CD4-positive, alpha-beta T cell (primary cell): ENCODE data around the gene IGF2R. TPM values are rescaled to one million over a fixed set of nuclear protein-coding genes. Genes with fewer than 3 reads are reported as not detected.

Source experiments
- ATAC-seq: fragments of 200-7000 bp; cut with Tn5 transposase; one replicate; pipeline ENCODE4 v1.10.0; 2022; ENCODE audit warnings: mild to moderate bottlenecking; ENCODE audit not compliant: poor library complexity
- CTCF ChIA-PET: fragments of 350-600 bp; sonication (Branson Sonifier 250); formaldehyde crosslinking; loops from one replicate; lab custom pipeline; 2021; ENCODE audit warnings: antibody characterized with exemption, inconsistent platforms; lab: Charles Lee
- POLR2A ChIA-PET: fragments of 350-600 bp; sonication (Branson Sonifier 250); formaldehyde crosslinking; loops from one replicate; lab custom pipeline; 2021; ENCODE audit warnings: antibody characterized with exemption, inconsistent platforms; lab: Charles Lee
- DNase-seq, 14 experiments: peaks; one replicate each; pipeline ENCODE4 v3.0.0-alpha.2; 2013 to 2020; ENCODE audit warnings: mixed read lengths in 2 of 14
- H3K27ac ChIP-seq, 2 donors: one replicate each; pipeline versions ENCODE4 v1.5.1 to v1.7.0; 2013; ENCODE audit warnings: low read length in 2 of 2, low read depth in 1 of 2, mild to moderate bottlenecking in 1 of 2
- H3K27me3 ChIP-seq, 2 experiments: 1 replicate in 1 of 2; 2 replicates in 1 of 2; pipeline versions ENCODE4 v1.6.1 to v1.7.0; 2013; ENCODE audit warnings: low read length in 2 of 2, control low read depth in 1 of 2, mild to moderate bottlenecking in 1 of 2, moderate library complexity in 1 of 2; ENCODE audit not compliant: insufficient read depth in 2 of 2, control insufficient read depth in 1 of 2
- H3K36me3 ChIP-seq: one replicate; pipeline ENCODE4 v1.6.1; 2013; ENCODE audit warnings: low read length, control low read depth; ENCODE audit not compliant: insufficient read depth
- H3K4me1 ChIP-seq: one replicate; pipeline ENCODE4 v1.6.1; 2013; ENCODE audit warnings: low read length, control low read depth; ENCODE audit not compliant: insufficient read depth
- H3K4me3 ChIP-seq: one replicate; pipeline ENCODE4 v1.5.1; 2013; ENCODE audit warnings: mild to moderate bottlenecking, low read length, moderate library complexity
- H3K9me3 ChIP-seq, 2 experiments: 1 replicate in 1 of 2; 2 replicates in 1 of 2; pipeline versions ENCODE4 v1.6.1 to v1.7.0; 2013; ENCODE audit warnings: low read length in 2 of 2, mild to moderate bottlenecking in 2 of 2, control low read depth in 1 of 2, moderate library complexity in 1 of 2; ENCODE audit not compliant: control insufficient read depth in 1 of 2, insufficient read depth in 1 of 2
- H3K27ac Mint-ChIP-seq: one replicate; pipeline ENCODE4 v1.8.0; 2020; ENCODE audit warnings: mixed read lengths
- H3K27me3 Mint-ChIP-seq: one replicate; pipeline ENCODE4 v1.8.0; 2021; ENCODE audit warnings: mixed read lengths
- H3K36me3 Mint-ChIP-seq: one replicate; pipeline ENCODE4 v1.8.0; 2021; ENCODE audit warnings: low read depth, mixed read lengths
- H3K4me1 Mint-ChIP-seq: one replicate; pipeline ENCODE4 v1.8.0; 2021; ENCODE audit warnings: low read depth, mixed read lengths
- H3K4me3 Mint-ChIP-seq: one replicate; pipeline ENCODE4 v1.8.0; 2020; ENCODE audit warnings: mild to moderate bottlenecking, mixed read lengths
- H3K9me3 Mint-ChIP-seq: one replicate; pipeline ENCODE4 v1.8.0; 2020; ENCODE audit warnings: mixed read lengths
- intact Hi-C, 2 experiments: fragments of 100-400 bp; cut with DNase I in 1 of 2; cut with micrococcal nuclease in 1 of 2; formaldehyde crosslinking; loops; one replicate each; pipeline versions ENCODE4 v1.15.1 to v1.9.0; 2023 to 2025; cut with DNase I, micrococcal nuclease
- total RNA-seq, 174 experiments: library from RNA in 2 of 174; stranded (reverse) in 2 of 174; gene quantifications; one replicate each; pipeline ENCODE4 v1.2.3 and lab custom pipeline; 2021 to 2026
- TF ChIP-seq, protein P1 (sequence below): fragments of 200-600 bp; IDR thresholded peaks from one replicate; pipeline ENCODE4 v1.8.0; 2022; ENCODE audit warnings: antibody characterized with exemption, mild to moderate bottlenecking

Gene IGF2R
- total RNA-seq, 2 experiments from 2014 or later: 43.8 to 46.7 TPM

GRCh38 chr6:159931846-159932245 lies 37.0 kb upstream of the IGF2R start:
- no peaks in the 10 kb centered on the region for H3K27me3 ChIP-seq

DNA sequence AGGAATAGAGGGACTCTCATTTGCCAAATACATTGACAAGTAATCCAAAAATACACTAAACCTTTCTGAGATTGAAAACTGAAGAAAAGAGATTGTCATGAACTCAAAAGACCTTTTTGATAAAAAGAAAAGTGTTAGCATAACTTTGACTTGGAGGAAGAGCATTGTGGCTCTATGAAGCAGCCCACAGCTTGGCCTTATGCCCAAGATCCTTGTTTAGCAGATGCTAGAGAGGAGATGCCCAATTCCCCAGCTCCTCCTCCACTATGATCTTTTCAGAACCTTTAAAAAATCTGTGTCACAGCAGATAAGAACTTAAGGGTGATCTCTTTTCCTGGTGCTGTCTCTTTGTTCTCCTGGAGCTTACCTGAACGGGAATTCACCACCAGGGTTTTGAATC lies 35.8 kb upstream of the IGF2R start:
- Histone ChIP-seq H3K27ac (no peak overlapping the region), H3K4me3 (no peak overlapping the region), H3K4me1 (peaks cover 17% of the 10 kb centered on the region), H3K36me3 (no peaks in the 10 kb centered on the region), H3K9me3 (no peaks in the 10 kb centered on the region), H3K27me3 (no peaks in the 10 kb centered on the region)
- Mint-ChIP-seq H3K4me1 (peaks cover 22% of the 10 kb centered on the region), H3K27ac (no peak overlapping the region), H3K9me3 (no peaks in the 10 kb centered on the region), H3K27me3 (no peaks in the 10 kb centered on the region), H3K4me3 (no peak overlapping the region), H3K36me3 (no peaks in the 10 kb centered on the region)
- DNase-seq: no peak
- no peak for ATAC-seq
- ChIA-PET CTCF (no interaction called here), POLR2A (interaction anchor here (0.6 kb wide), 1 partner anchor 986 kb away, joined by 3 read pairs; no protein-coding TSS in a partner anchor)
- intact Hi-C loops: no loop called here
- TF ChIP-seq, protein P1, sequence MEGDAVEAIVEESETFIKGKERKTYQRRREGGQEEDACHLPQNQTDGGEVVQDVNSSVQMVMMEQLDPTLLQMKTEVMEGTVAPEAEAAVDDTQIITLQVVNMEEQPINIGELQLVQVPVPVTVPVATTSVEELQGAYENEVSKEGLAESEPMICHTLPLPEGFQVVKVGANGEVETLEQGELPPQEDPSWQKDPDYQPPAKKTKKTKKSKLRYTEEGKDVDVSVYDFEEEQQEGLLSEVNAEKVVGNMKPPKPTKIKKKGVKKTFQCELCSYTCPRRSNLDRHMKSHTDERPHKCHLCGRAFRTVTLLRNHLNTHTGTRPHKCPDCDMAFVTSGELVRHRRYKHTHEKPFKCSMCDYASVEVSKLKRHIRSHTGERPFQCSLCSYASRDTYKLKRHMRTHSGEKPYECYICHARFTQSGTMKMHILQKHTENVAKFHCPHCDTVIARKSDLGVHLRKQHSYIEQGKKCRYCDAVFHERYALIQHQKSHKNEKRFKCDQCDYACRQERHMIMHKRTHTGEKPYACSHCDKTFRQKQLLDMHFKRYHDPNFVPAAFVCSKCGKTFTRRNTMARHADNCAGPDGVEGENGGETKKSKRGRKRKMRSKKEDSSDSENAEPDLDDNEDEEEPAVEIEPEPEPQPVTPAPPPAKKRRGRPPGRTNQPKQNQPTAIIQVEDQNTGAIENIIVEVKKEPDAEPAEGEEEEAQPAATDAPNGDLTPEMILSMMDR: no peak

More at GRCh38 chr6:159931846-159932245, 37.0 kb upstream of the IGF2R start:
- H3K27me3 Mint-ChIP-seq: no peaks in the 10 kb centered on the region
- H3K4me1 Mint-ChIP-seq: peaks cover 22% of the 10 kb centered on the region
- no peak overlapping the region for H3K27ac Mint-ChIP-seq
- ATAC-seq: no peak
- H3K4me3 Mint-ChIP-seq: no peak overlapping the region
- Histone ChIP-seq H3K9me3 (no peaks in the 10 kb centered on the region), H3K4me1 (peaks cover 17% of the 10 kb centered on the region), H3K27ac (no peak overlapping the region), H3K36me3 (no peaks in the 10 kb centered on the region), H3K4me3 (no peak overlapping the region)
- POLR2A ChIA-PET: no interaction called here
- intact Hi-C loops: no loop called here
- DNase-seq: no peak
- TF ChIP-seq, protein P1: no peak
- no peaks in the 10 kb centered on the region for H3K36me3 Mint-ChIP-seq
- H3K9me3 Mint-ChIP-seq: no peaks in the 10 kb centered on the region
- CTCF ChIA-PET: interaction anchor here (0.6 kb wide), 1 partner anchor 272 kb away, joined by 3 read pairs; no protein-coding TSS in a partner anchor

GRCh38 chr6:159934181-159934580 lies 34.7 kb upstream of the IGF2R start:
- no peaks in the 10 kb centered on the region for H3K9me3 Mint-ChIP-seq
- Histone ChIP-seq H3K36me3 (no peaks in the 10 kb centered on the region), H3K9me3 (no peaks in the 10 kb centered on the region), H3K27ac (no peak overlapping the region), H3K27me3 (no peaks in the 10 kb centered on the region), H3K4me1 (peaks cover 17% of the 10 kb centered on the region), H3K4me3 (no peak overlapping the region)
- no peak for DNase-seq
- no peaks in the 10 kb centered on the region for H3K36me3 Mint-ChIP-seq
- peaks cover 22% of the 10 kb centered on the region for H3K4me1 Mint-ChIP-seq
- no peak overlapping the region for H3K4me3 Mint-ChIP-seq
- POLR2A ChIA-PET: no interaction called here
- intact Hi-C loops: no loop called here
- TF ChIP-seq, protein P1: no peak
- H3K27me3 Mint-ChIP-seq: peaks cover 5% of the 10 kb centered on the region
- no peak for ATAC-seq
- no peak overlapping the region for H3K27ac Mint-ChIP-seq
- CTCF ChIA-PET: no interaction called here
